Activated B cell treated with CpG ODN at 0.5 μM for 24 hours (primary cell): Measurements from ENCODE around the gene DDX21. TPM values are rescaled to one million over a fixed set of nuclear protein-coding genes. Genes with fewer than 3 reads are reported as not detected.
A peak's percentile ranks its signal among the peaks of the same experiment; 100 is the strongest.

Experiments
- ATAC-seq: fragments of 200-7000 bp; cut with Tn5 transposase; one replicate; pipeline ENCODE4 v1.10.0; 2021; ENCODE audit warnings: low read depth, mild to moderate bottlenecking, moderate library complexity
- CTCF ChIA-PET: fragments of 350-600 bp; sonication (Branson Sonifier 250); formaldehyde crosslinking; loops from one replicate; lab custom pipeline; 2021; ENCODE audit warnings: antibody characterized with exemption; lab: Charles Lee
- POLR2A ChIA-PET: fragments of 350-600 bp; sonication (Branson Sonifier 250); formaldehyde crosslinking; loops from one replicate; lab custom pipeline; 2021; ENCODE audit warnings: antibody characterized with exemption; lab: Charles Lee
- DNase-seq: peaks from one replicate; pipeline ENCODE4 v3.0.0; 2022
- H3K27ac Mint-ChIP-seq: one replicate; pipeline ENCODE4 v1.8.0; 2020; ENCODE audit warnings: mixed read lengths
- H3K27me3 Mint-ChIP-seq: one replicate; pipeline ENCODE4 v1.8.0; 2021; ENCODE audit warnings: mixed read lengths
- H3K36me3 Mint-ChIP-seq: one replicate; pipeline ENCODE4 v1.8.0; 2021; ENCODE audit warnings: low read depth, mixed read lengths
- H3K4me1 Mint-ChIP-seq: one replicate; pipeline ENCODE4 v1.8.0; 2021; ENCODE audit warnings: mixed read lengths
- H3K4me3 Mint-ChIP-seq: one replicate; pipeline ENCODE4 v1.8.0; 2020; ENCODE audit warnings: mild to moderate bottlenecking, mixed read lengths
- H3K9me3 Mint-ChIP-seq: one replicate; pipeline ENCODE4 v1.8.0; 2020; ENCODE audit warnings: mixed read lengths
- CTCF ChIP-seq: fragments of 200-600 bp; IDR thresholded peaks from one replicate; pipeline ENCODE4 v1.8.0; 2022; ENCODE audit warnings: antibody characterized with exemption, mild to moderate bottlenecking
- intact Hi-C: fragments of 100-400 bp; cut with micrococcal nuclease; formaldehyde crosslinking; loops from one replicate; pipeline ENCODE4 v1.15.1; 2024
- total RNA-seq: library from RNA; stranded (reverse); gene quantifications from 2 replicates; pipeline ENCODE4 v1.2.3, GENCODE V29; 2022

DDX21 gene
- total RNA-seq, 1 donor from 2014 or later = 112 TPM

- H3K27ac Mint-ChIP-seq = peak overlapping the region; percentile 24
- CTCF ChIA-PET = interaction anchor here (1.4 to 4.0 kb wide), 2 partner anchors 15 to 139 kb away, joined by 3 to 24 read pairs; no protein-coding TSS in a partner anchor
- H3K36me3 Mint-ChIP-seq = peaks cover 38% of the 10 kb centered on the region
Observed at GRCh38 chr10:68954904-68955303, 1.1 kb upstream of the DDX21 start.

GRCh38 chr10:68955355-68955831 lies 577 bp upstream of the DDX21 start:
- CTCF ChIA-PET = interaction anchor here (1.1 to 4.0 kb wide), 3 partner anchors 16 to 139 kb away, joined by 3 to 24 read pairs (median 3); no protein-coding TSS in a partner anchor
- intact Hi-C loops = no loop called here
- Mint-ChIP-seq H3K4me3 (peak overlapping the region; percentile 100), H3K27me3 (no peaks in the 10 kb centered on the region), H3K9me3 (no peaks in the 10 kb centered on the region), H3K36me3 (peaks cover 41% of the 10 kb centered on the region), H3K4me1 (peaks cover 41% of the 10 kb centered on the region), H3K27ac (peak overlapping the region; percentile 100)
- DNase-seq (no peak), ATAC-seq (peak; percentile 7)
- POLR2A ChIA-PET = interaction anchor here (0.6 to 2.8 kb wide), 17 partner anchors 12 to 544 kb away, joined by 3 to 29 read pairs (median 4); partner anchors contain the start of genes DDX50, KIFBP, SRGN and SUPV3L1
- no peak for TF ChIP-seq CTCF

More at GRCh38 chr10:68954904-68955303, 1.1 kb upstream of the DDX21 start:
- POLR2A ChIA-PET = interaction anchor here (1.0 to 2.5 kb wide), 3 partner anchors 54 to 139 kb away, joined by 3 to 29 read pairs (median 19); partner anchors contain the start of genes DDX50 and SRGN
- Mint-ChIP-seq H3K4me3 (peak overlapping the region; percentile 38), H3K4me1 (peaks cover 38% of the 10 kb centered on the region), H3K9me3 (no peaks in the 10 kb centered on the region), H3K27me3 (no peaks in the 10 kb centered on the region)
- TF ChIP-seq CTCF = no peak
- DNase-seq (no peak), ATAC-seq (no peak)
- intact Hi-C loops = no loop called here

- no peak for TF ChIP-seq CTCF
- Mint-ChIP-seq H3K27me3 (no peaks in the 10 kb centered on the region), H3K9me3 (no peaks in the 10 kb centered on the region), H3K36me3 (peaks cover 55% of the 10 kb centered on the region), H3K4me3 (peak overlapping the region; percentile 100), H3K27ac (peak overlapping the region; percentile 100), H3K4me1 (peaks cover 48% of the 10 kb centered on the region)
- ChIA-PET POLR2A (interaction anchor here (1.0 to 2.8 kb wide), 9 partner anchors 10 to 451 kb away, joined by 3 to 29 read pairs (median 9); partner anchors contain the start of genes CCAR1, DDX50, SRGN and SUPV3L1), CTCF (no interaction called here)
- DNase-seq = no peak
- intact Hi-C loops = loop anchor here (1.0 to 2.0 kb wide), 6 partner anchors 18 to 882 kb away; partner anchors contain the start of genes CCAR1, HERC4, KIFBP and SRGN
- ATAC-seq = no peak
Observed at GRCh38 chr10:68957284-68957615, 1.3 kb downstream of the DDX21 start.

GRCh38 chr10:68957654-68958053 lies 1.7 kb downstream of the DDX21 start:
- peak overlapping the region; percentile 100 for H3K4me3 Mint-ChIP-seq
- H3K36me3 Mint-ChIP-seq = peaks cover 56% of the 10 kb centered on the region
- H3K4me1 Mint-ChIP-seq = peaks cover 48% of the 10 kb centered on the region
- ATAC-seq (no peak), DNase-seq (no peak)
- intact Hi-C loops = loop anchor here (1.0 to 2.0 kb wide), 6 partner anchors 19 to 883 kb away; partner anchors contain the start of genes CCAR1, HERC4, KIFBP and SRGN
- H3K27ac Mint-ChIP-seq = peak overlapping the region; percentile 100
- POLR2A ChIA-PET = interaction anchor here (1.0 to 2.8 kb wide), 5 partner anchors 10 to 222 kb away, joined by 3 to 15 read pairs (median 4); partner anchors contain the start of genes SUPV3L1 and VPS26A
- no peaks in the 10 kb centered on the region for H3K9me3 Mint-ChIP-seq
- H3K27me3 Mint-ChIP-seq = no peaks in the 10 kb centered on the region
- CTCF ChIA-PET = interaction anchor here (1.1 kb wide), 1 partner anchor 1235 kb away, joined by 3 read pairs; no protein-coding TSS in a partner anchor
- no peak for TF ChIP-seq CTCF
